Measurements from ENCODE around the gene ELF4.

- TF ChIP-seq EZH2 (IDR thresholded peaks at IDR 0.05; ENCODE audit: borderline replicate concordance, low read depth, low read length, poor library complexity, severe bottlenecking) (no peak), CTCF (conservative IDR thresholded peaks at IDR 0.05; ENCODE audit: low read depth, low read length) (no peak)
Observed at GRCh38 chrX:130025256-130025655, 85.0 kb downstream of the ELF4 start.
